Stimulated activated CD8-positive, alpha-beta memory T cell treated with anti-CD3 and anti-CD28 coated beads, Interleukin-4, amount 100 ng/mL, for 4 hours (primary cell): ENCODE results near the gene PBX3.

Experiments
- DNase-seq, 2 donors: peaks; one replicate each; pipeline ENCODE4 v3.0.0-alpha.2; 2020; ENCODE audit warnings: low read depth in 2 of 2, low spot score in 1 of 2

The PBX3 gene

GRCh38 chr9:125943831-125944230 lies 196.7 kb downstream of the PBX3 start:
- no peak for DNase-seq

GRCh38 chr9:125946397-125946796 lies 199.2 kb downstream of the PBX3 start:
- DNase-seq: no peak

GRCh38 chr9:125948887-125949596 lies 201.9 kb downstream of the PBX3 start:
- no peak for DNase-seq

- no peak for DNase-seq
These were observed 202.7 kb downstream of the PBX3 start for GRCh38 chr9:125949703-125950460.

- no peak for DNase-seq
These were observed 203.8 kb downstream of the PBX3 start for GRCh38 chr9:125950880-125951471.

GRCh38 chr9:125953314-125954019 lies 206.3 kb downstream of the PBX3 start:
- no peak for DNase-seq

GRCh38 chr9:125956102-125956501 lies 208.9 kb downstream of the PBX3 start:
- DNase-seq: no peak

- DNase-seq: no peak
These were observed 212.1 kb downstream of the PBX3 start for GRCh38 chr9:125959315-125959714.

- DNase-seq: no peak
These were observed 212.9 kb downstream of the PBX3 start for GRCh38 chr9:125959951-125960619.

- no peak for DNase-seq
These were observed 213.5 kb downstream of the PBX3 start for GRCh38 chr9:125960626-125961025.

- DNase-seq: no peak
These were observed 213.9 kb downstream of the PBX3 start for GRCh38 chr9:125961072-125961471.

GRCh38 chr9:125963932-125964331 lies 216.8 kb downstream of the PBX3 start:
- DNase-seq: no peak

GRCh38 chr9:125964702-125965225 lies 217.6 kb downstream of the PBX3 start:
- no peak for DNase-seq

- DNase-seq: no peak
These were observed 218.3 kb downstream of the PBX3 start for GRCh38 chr9:125965477-125965876.

- no peak for DNase-seq
These were observed 219.3 kb downstream of the PBX3 start for GRCh38 chr9:125966466-125966865.

GRCh38 chr9:125966959-125967711 lies 220.0 kb downstream of the PBX3 start:
- DNase-seq: no peak

GRCh38 chr9:125968714-125969374 lies 221.7 kb downstream of the PBX3 start:
- no peak for DNase-seq

GRCh38 chr9:125969462-125969861 lies 222.3 kb downstream of the PBX3 start:
- no peak for DNase-seq

- no peak for DNase-seq
These were observed 222.7 kb downstream of the PBX3 start for GRCh38 chr9:125969868-125970267.

- DNase-seq: no peak
These were observed 223.2 kb downstream of the PBX3 start for GRCh38 chr9:125970340-125970739.
